HFF-Myc (cell line): ENCODE measurements around the gene LPCAT1.

Experiments used
- DNase-seq: peaks from one replicate; pipeline ENCODE4 v3.0.0-alpha.2; 2011; ENCODE audit warnings: low read depth; ENCODE audit errors: extremely low read depth
- H3K4me3 ChIP-seq: replicated peaks from 2 replicates; pipeline ENCODE4 v1.5.1; 2011; ENCODE audit warnings: low read depth, mild to moderate bottlenecking, control low read depth, low read length
- CTCF ChIP-seq: IDR thresholded peaks from 2 replicates; pipeline ENCODE4 v1.5.1; 2012; ENCODE audit warnings: mild to moderate bottlenecking, low read depth, low read length, control low read depth; ENCODE audit errors: missing control alignments

Gene LPCAT1

DNA sequence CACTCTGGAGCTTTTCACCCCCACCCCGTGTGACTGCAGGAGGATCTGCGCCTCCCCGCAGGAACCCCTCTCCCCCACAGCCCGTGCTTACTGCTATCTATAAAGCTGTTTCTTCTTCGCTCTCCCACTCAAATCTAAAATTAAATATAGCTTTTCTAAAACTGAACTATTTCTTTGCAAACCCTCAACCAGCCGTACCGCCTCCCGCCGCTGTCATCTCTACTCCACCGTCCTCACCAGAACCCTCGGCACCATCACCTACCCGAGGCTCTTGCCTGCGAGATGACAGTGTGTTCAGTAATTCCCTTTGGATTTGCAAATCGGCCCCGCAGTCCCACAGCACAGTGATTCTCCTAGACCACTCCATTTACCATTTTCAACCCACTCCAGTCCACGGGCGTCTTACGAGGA is 13.6 kb downstream of the LPCAT1 start:
- TF ChIP-seq CTCF: no peak
- DNase-seq: no peak

DNA sequence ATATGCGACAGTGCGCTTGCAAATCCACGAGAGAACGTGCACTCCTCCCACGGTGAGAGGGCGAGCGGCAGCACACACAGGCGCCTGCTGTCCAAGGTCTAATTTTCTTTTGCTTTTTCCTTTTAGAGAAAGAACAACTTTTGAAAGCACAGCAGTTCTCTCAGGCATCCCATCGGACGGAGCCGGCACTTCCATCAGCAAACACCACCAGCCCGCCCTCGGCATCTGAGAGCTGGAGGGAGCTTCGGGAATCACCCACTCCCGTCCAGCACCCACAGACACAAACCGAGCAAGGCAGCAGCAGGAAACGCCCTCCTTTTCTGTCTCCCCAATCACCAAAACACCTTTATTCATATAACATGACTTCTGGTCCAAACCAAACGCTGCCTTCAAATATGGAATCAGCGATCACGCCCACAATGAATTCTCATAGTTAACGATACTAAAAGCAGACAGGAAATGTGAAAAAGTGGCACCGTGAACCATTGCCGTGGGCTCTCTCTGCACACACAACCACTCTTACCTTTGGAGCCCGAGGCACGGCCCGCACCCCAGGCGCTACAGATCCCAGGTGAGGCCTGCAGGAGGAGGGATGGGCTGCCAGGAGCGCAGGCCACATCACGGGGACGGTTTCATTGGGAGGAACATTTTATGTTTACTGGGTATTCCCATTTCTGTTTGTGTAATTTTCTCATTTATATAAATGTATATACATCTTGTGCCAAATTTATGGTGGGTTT is 14.2 kb downstream of the LPCAT1 start:
- H3K4me3 ChIP-seq: no peak overlapping the region
- no peak for DNase-seq
- TF ChIP-seq CTCF: no peak

More for the DNA sequence above, 13.6 kb downstream of the LPCAT1 start:
- no peak overlapping the region for H3K4me3 ChIP-seq

DNA sequence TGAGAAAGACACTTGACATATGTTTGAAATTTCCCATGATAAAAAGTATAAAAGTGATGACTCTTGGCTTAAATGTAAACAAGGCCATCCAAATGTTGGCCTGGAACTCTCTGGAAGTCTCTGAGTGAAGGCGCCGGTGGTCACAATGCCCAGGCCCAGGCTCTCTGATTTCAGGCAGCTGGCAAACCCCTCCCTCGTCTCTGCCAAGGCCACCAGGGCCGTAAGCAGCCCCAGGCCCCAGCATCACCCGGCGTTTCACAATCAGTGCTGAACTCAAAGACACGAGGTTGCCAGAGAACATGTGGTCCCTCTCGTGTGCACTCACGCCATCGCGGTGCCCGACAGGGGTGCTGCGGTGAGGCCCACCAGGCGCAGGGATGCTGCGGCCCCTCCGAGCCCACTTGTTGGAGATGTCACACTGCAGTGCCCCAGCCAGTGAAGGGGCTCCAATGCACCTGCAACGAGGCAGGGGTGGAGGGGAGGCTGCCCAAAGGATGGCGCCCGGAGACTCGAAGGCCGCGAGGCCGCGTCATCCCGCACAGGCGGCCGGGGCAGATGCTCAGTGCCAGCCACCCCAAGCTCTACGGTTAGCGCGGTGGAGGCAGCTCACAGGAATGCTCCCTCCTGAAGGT is 15.0 kb downstream of the LPCAT1 start:
- TF ChIP-seq CTCF: no peak
- DNase-seq: no peak
- no peak overlapping the region for H3K4me3 ChIP-seq

- no peak overlapping the region for H3K4me3 ChIP-seq
- DNase-seq: no peak
- no peak for TF ChIP-seq CTCF
Observed at GRCh38 chr5:1507961-1508658, 15.7 kb downstream of the LPCAT1 start.

GRCh38 chr5:1507457-1507856 is 16.3 kb downstream of the LPCAT1 start:
- no peak for DNase-seq
- no peak for TF ChIP-seq CTCF
- no peak overlapping the region for H3K4me3 ChIP-seq

DNA sequence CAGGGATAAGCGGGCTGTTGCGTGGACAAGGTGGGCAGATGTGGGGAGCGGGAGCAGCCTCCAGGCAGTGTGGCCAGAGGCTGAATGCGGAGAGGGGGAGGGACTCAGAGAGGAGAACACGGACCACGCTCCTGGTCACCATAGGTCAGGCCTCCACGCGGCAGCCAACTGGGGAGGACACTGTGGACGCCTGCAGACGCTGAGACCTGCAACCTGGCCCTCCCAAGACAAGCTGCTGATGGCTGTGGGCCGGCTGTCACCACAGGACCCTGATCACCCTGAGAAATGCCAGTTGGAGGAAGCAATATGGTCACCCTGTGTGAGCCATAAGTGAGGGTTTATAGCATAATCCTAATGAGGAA is 16.8 kb downstream of the LPCAT1 start:
- no peak overlapping the region for H3K4me3 ChIP-seq
- TF ChIP-seq CTCF: no peak
- no peak for DNase-seq
